K562 (cell line): Measurements from ENCODE around the gene SERPING1. TPM values are rescaled to one million over a fixed set of nuclear protein-coding genes. Genes with fewer than 3 reads are reported as not detected.

Experiments used
- ATF4 ChIP-seq: fragments of 450-650 bp; formaldehyde crosslinking; IDR thresholded peaks from 2 replicates; pipeline ENCODE4 v1.4.0; 2022; ENCODE audit warnings: mild to moderate bottlenecking, moderate library complexity
- ERF ChIP-seq: fragments of 450-650 bp; formaldehyde crosslinking; IDR thresholded peaks from 2 replicates; pipeline ENCODE4 v1.4.0; 2020; ENCODE audit warnings: mild to moderate bottlenecking, mixed read lengths
- NFIX ChIP-seq: fragments of 250-450 bp; sonication (Bioruptor Pico); IDR thresholded peaks from 2 replicates; pipeline ENCODE4 v1.4.0; 2020; ENCODE audit warnings: low read depth, mild to moderate bottlenecking, moderate library complexity
- PTRF ChIP-seq: fragments of 450-650 bp; IDR thresholded peaks from 2 replicates; pipeline ENCODE4 v1.6.1; 2016; ENCODE audit warnings: mild to moderate bottlenecking, missing genetic modification characterization, missing compliant biosample characterization
- RBBP5 ChIP-seq: fragments of 200-600 bp; sonication (generic); IDR thresholded peaks from 2 replicates; pipeline ENCODE4 v1.6.1; 2012; ENCODE audit warnings: borderline replicate concordance, mild to moderate bottlenecking, low read length, control low read depth, inconsistent platforms; ENCODE audit not compliant: insufficient read depth, poor library complexity, severe bottlenecking
- SPI1 ChIP-seq: IDR thresholded peaks from 2 replicates; pipeline ENCODE4 v1.6.1; 2011; ENCODE audit warnings: low read depth, low read length, control low read depth, borderline replicate concordance
- ZBTB9 ChIP-seq: fragments of 450-650 bp; formaldehyde crosslinking; IDR thresholded peaks from 2 replicates; pipeline ENCODE4 v1.4.0; 2020; ENCODE audit warnings: mild to moderate bottlenecking, moderate library complexity
- ZNF121 ChIP-seq: sonication (generic); formaldehyde crosslinking; conservative IDR thresholded peaks from 2 replicates; pipeline ENCODE4 v1.8.0; 2022; ENCODE audit warnings: missing genetic modification reagents
- ZNF146 ChIP-seq: IDR thresholded peaks from one replicate; pipeline ENCODE4 v1.6.1; 2018; ENCODE audit warnings: missing compliant biosample characterization; ENCODE audit not compliant: unreplicated experiment
- ZNF639 ChIP-seq, 2 experiments: fragments of 200-800 bp in 1 of 2; sonication (Bioruptor generic) in 1 of 2; sonication (generic) in 1 of 2; formaldehyde crosslinking in 1 of 2; IDR thresholded peaks in 1 of 2; conservative IDR thresholded peaks in 1 of 2; 2 replicates each; pipeline versions ENCODE4 v1.5.0 to v1.6.1; 2016 to 2020; ENCODE audit warnings: missing compliant biosample characterization in 1 of 2, missing genetic modification characterization in 1 of 2, missing genetic modification reagents in 1 of 2
- ZNF707 ChIP-seq: fragments of 250-450 bp; sonication (Bioruptor Pico); conservative IDR thresholded peaks from 2 replicates; pipeline ENCODE4 v1.8.0; 2022; ENCODE audit warnings: inconsistent platforms, mild to moderate bottlenecking, moderate library complexity
- polyA plus RNA-seq, 8 experiments: library from polyadenylated mRNA; depleted of rRNA in 4 of 8; stranded (reverse) in 5 of 8; unstranded in 3 of 8; fragments of >200 nt; fragmentation: Nextera tagmentation in 2 of 8; fragmentation: Illumina TruSeq in 1 of 8; extraction: Ambion mirVana in 2 of 8; extraction: Trizol in 1 of 8; gene quantifications; 2 replicates each; pipeline versions ENCODE4 v1.2.1 to v1.2.3, GENCODE V29; 2011 to 2014; ENCODE audit warnings: inconsistent platforms in 1 of 8, missing spikeins in 1 of 8
- total RNA-seq, 7 experiments: library from RNA; depleted of rRNA in 6 of 7; stranded (reverse); fragments of >200 nt in 6 of 7; fragmentation: Illumina TruSeq in 2 of 7; extraction: Trizol in 2 of 7; gene quantifications; 2 replicates each; pipeline versions ENCODE4 v1.2.1 to v1.2.3, GENCODE V29; 2011 to 2021; ENCODE audit warnings: low replicate concordance in 1 of 7
- TF ChIP-seq, protein P1 (sequence below): fragments of 200-400 bp; formaldehyde crosslinking; IDR thresholded peaks from 2 replicates; pipeline ENCODE4 v1.6.1; 2017; ENCODE audit warnings: mild to moderate bottlenecking, low read depth, low read length, moderate library complexity

The SERPING1 gene
- total and polyA plus RNA-seq, 9 of the 15 experiments (the other 6 are each of a cell fraction or from before 2014, with no cell fraction given) = 0.10 to 1.00 (median 0.21) TPM; not detected in 2

DNA sequence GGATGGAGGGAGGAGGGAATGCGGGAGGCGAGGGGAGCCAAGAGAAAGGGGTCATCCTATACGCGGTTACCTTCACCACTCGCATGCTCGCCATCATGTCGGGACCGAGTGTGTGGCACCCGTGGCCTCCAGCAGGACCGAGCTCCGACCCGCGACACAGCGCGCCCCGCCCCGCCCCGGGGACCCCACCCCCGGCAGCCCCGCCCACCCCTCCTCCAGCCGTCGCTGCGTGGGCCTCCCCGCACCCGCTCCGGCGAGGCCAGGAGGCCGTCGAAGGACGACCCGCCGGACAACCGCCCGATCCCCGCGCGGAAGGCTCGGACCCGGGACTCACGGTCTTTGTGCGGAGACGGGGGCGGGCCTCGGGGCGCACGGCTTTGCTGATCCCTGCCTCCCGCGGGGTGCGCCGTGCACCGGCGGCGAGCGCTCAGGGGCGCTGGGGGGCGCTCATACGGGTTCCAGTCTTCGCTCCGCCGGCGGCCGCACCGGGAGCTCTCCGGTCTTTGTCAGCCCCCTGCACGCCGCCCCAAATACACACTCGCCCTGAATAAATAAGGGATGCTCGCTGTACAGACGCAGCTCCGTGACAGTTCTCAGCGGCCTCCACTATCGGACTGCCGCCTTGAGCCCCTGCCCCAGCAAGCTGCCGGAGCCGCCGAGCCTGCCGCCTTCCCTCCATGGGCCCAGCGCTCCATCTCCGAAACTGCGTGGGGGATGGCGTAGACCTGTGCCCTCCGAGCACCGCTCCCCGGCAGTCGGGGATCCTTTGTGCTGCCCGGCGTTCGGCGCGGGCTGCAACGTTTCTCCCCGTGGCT, 29.8 kb upstream of the SERPING1 start, which contains the start of gene UBE2L6 (continued):
- TF ChIP-seq ZNF639 (CRISPR knock-in tag; conservative IDR thresholded peaks at IDR 0.05 in 1 of 2, IDR thresholded peaks at IDR 0.05 in 1 of 2) = peak in 1 of 2 experiments; percentile 51; a peak in 1 of 4 replicates
- TF ChIP-seq NFIX = no peak
- TF ChIP-seq ZNF121 (CRISPR knock-in tag) = no peak
- TF ChIP-seq PTRF = no peak
- 0 out of 2 replicates have a peak, but pooled peaks have one; percentile 7 for TF ChIP-seq ATF4
- no peak for TF ChIP-seq ERF
- TF ChIP-seq ZBTB9 (CRISPR knock-in tag) = peak; percentile 71; the same call in 1 of the 2 replicates
- TF ChIP-seq ZNF146 (CRISPR knock-in tag) = no peak
- TF ChIP-seq SPI1 = no peak
- TF ChIP-seq RBBP5 = peak; percentile 32
- no peak for TF ChIP-seq ZNF707 (CRISPR knock-in tag)
- TF ChIP-seq, protein P1, sequence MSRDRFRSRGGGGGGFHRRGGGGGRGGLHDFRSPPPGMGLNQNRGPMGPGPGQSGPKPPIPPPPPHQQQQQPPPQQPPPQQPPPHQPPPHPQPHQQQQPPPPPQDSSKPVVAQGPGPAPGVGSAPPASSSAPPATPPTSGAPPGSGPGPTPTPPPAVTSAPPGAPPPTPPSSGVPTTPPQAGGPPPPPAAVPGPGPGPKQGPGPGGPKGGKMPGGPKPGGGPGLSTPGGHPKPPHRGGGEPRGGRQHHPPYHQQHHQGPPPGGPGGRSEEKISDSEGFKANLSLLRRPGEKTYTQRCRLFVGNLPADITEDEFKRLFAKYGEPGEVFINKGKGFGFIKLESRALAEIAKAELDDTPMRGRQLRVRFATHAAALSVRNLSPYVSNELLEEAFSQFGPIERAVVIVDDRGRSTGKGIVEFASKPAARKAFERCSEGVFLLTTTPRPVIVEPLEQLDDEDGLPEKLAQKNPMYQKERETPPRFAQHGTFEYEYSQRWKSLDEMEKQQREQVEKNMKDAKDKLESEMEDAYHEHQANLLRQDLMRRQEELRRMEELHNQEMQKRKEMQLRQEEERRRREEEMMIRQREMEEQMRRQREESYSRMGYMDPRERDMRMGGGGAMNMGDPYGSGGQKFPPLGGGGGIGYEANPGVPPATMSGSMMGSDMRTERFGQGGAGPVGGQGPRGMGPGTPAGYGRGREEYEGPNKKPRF = no peak
